SU-DHL-6 (cell line): ENCODE results near the gene COL4A3.

Experiments used
- CTCF ChIP-seq: fragments of 200-600 bp; sonication (generic); IDR thresholded peaks from one replicate; pipeline ENCODE4 v1.5.1; 2017; ENCODE audit warnings: antibody characterized with exemption, mild to moderate bottlenecking, low read length, moderate library complexity; ENCODE audit not compliant: insufficient read depth, poor library complexity, severe bottlenecking
- EZH2phosphoT487 ChIP-seq: fragments of 200-600 bp; sonication (generic), shearing (Covaris generic); conservative IDR thresholded peaks from 2 replicates; pipeline ENCODE4 v1.6.1; 2018; ENCODE audit warnings: mild to moderate bottlenecking, antibody characterized with exemption, low read length, moderate library complexity, mixed read lengths

- TF ChIP-seq CTCF, result no peak
- TF ChIP-seq EZH2phosphoT487, result no peak
These were observed 37.2 kb upstream of the COL4A3 start for GRCh38 chr2:227127201-227127600.
